Left lobe of liver (tissue), 2 donors: ENCODE measurements around the gene CRYBG1. TPM values are rescaled to one million over a fixed set of nuclear protein-coding genes. Genes with fewer than 3 reads are reported as not detected.
A peak's percentile ranks its signal among the peaks of the same experiment; 100 is the strongest.
"Not testable (repeated sequence)": the region's sequence is repeated elsewhere in the genome, so short reads cannot be mapped to it uniquely, and the experiment has no call there.

ENCODE experiments used
- ATAC-seq: fragments of 200-7000 bp; cut with Tn5 transposase; one replicate; pipeline ENCODE4 v1.9.1; 2020; ENCODE audit warnings: mild to moderate bottlenecking, moderate library complexity
- DNase-seq: peaks from one replicate; pipeline ENCODE4 v3.0.0-alpha.2; 2020; ENCODE audit warnings: low spot score
- total RNA-seq: library from RNA; stranded (reverse); gene quantifications from one replicate; pipeline ENCODE4 v1.2.1, GENCODE V29; 2021
- donor health status: DM: no; HTN: no; CAD: no; lungs with moderate emphysema.
- donor health status: DM: no; HTN: yes; CAD: no.

Gene CRYBG1
- total RNA-seq, 1 donor from 2014 or later = 7.2 TPM

DNA sequence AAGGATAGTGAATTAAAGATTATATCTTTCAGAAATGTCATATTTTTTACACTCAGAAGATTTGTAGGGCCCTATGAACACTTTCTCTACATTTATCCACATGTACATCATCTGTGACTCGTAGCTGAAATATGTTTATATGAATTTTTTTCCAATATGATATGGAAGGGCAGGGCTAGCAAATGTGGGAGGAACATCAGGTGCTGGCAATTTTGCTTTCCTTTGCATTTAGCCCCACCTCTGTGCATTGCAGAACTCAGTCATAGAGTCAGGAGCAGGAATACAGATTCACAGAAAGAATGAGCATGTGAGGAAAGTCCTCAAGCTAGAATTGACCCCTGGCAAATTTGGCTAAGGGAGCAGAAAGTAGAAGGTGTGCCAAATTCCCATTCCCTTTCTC lies 129.9 kb downstream of the CRYBG1 start:
- DNase-seq (no peak), ATAC-seq (no peak)

DNA sequence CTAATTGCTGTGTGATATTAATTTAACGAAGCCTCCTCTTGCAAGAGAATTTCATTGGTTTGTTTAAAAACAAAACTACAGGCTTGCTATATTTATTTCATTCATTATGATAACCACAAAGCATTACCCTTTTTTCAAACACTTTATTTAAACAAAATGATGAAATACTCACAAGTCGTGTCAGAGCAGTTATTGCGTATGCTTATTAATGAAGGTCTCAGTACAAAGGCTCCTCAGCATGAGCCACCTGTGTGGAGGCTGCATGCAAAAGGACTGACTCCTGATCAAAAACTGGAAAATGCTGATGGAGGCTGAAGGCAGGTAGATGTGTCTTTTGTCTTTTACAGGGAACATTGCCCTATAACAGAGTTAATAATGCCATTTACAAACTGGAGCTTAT lies 130.5 kb downstream of the CRYBG1 start:
- ATAC-seq (no peak), DNase-seq (no peak)

DNA sequence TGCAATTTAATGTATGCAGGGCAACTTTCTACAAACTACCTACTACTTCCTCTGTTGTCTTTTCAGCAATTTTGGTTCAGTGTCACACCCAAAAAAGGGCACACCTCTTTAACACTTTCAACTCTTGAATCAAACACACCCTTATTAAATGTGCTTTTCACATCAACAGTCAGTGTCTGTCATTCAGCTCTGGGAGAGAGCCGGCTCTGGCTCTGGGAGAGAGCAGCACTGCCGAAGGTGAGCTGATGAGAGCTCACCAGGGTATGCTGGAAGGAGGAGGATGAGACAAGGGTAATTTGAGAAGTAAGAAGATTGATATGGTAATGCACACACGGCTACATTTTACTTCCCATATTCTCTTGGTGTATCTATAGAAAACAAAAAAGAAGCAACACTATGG lies 134.5 kb downstream of the CRYBG1 start:
- ATAC-seq (no peak), DNase-seq (no peak)

DNA sequence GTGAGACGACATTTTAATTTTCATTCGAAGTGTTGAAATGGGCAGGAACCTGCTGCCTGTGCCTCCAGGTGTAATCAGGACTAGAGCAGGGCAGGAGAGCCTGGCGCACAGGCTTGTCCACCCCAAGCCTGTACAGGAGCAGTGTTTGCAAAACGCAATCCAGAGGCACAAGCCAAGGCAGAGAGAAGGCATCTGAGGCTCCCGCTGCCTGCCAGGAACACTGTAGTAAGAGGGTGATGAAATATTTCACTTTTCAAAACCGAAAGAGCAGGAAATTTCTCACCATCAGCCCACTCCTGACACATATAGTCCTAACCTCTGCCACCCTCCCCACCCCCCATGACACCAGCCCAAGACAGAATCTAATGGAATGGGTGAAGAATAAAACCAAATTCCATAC lies 136.3 kb downstream of the CRYBG1 start:
- ATAC-seq (peak; percentile 100), DNase-seq (peak; percentile 64)

DNA sequence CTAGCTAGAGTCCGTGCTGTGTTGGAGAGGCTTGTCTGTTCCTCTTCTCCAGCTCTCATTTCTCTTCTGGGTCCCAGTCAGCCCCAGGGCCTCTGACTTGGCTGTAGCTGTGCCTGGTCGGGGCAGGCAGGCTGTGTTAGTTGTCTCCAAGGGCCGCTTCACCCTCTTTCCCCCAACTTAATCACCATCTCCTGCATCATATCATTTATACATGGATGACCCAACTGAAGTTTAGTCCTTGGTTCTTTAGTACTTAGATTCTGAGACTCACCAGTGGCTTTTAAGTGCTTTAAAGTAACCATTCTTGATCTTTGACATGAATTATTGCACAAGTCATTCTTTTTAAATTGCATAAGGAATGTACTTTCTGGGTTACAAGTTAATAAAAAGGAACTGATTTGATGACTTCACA lies 141.4 kb downstream of the CRYBG1 start:
- DNase-seq (no peak), ATAC-seq (peak; percentile 46)

DNA sequence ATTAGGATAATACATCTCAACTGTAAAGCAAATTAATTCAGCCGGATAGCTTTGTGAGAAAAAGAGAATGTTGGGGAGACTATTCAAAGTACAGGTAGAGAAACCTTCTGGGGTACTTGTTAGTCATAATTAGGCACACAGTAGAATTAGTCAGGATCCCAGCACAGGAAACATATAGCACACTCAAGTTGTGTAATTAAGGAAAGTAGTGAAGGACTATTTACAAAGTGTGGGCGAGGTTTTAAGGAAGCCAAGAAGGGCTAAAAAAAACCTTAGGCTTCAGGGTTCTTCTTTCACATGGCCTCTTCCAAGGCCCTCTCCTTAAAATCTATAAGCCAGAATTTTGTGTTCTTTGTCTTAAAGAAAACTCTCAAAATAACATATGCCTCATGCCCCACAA lies 142.0 kb downstream of the CRYBG1 start:
- DNase-seq (no peak), ATAC-seq (no peak)

DNA sequence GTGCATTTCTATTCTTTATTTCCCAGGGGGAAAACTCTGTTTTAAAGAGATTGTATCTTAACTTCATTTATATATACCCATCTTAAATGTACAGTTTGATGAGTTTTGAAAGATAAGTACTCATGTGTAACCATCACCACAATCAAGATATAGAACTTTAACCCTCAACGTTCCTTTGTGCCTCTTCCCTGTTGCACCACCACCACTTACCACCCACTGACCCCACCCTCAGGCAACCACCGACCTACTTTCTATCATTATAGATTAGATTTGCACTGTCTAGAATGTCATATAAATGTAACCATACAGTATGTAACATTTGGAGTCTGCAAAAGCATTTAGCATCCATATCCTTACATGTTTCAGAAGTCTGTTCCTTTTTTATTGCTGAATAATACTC lies 147.8 kb downstream of the CRYBG1 start:
- no peak for DNase-seq
- ATAC-seq = no peak

DNA sequence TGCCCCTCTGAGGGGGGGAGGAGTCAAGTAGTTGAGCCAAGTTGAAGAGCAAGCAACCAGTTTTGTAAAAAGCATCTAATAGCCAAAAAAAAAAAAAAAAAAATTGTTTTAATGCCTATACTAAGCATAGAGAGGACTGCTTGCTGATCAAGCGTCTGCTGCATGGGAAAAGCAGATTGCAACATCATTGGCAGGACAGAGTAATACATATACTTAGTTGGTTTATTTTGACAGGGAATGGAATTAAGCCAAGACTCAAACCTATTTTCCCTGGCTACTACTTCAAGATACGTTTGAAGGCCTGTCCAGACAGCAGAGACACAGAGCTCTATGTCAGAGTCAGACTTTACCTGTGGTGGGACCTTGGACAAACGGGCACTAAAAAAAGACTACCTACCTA lies 148.3 kb downstream of the CRYBG1 start:
- DNase-seq (no peak), ATAC-seq (no peak)

DNA sequence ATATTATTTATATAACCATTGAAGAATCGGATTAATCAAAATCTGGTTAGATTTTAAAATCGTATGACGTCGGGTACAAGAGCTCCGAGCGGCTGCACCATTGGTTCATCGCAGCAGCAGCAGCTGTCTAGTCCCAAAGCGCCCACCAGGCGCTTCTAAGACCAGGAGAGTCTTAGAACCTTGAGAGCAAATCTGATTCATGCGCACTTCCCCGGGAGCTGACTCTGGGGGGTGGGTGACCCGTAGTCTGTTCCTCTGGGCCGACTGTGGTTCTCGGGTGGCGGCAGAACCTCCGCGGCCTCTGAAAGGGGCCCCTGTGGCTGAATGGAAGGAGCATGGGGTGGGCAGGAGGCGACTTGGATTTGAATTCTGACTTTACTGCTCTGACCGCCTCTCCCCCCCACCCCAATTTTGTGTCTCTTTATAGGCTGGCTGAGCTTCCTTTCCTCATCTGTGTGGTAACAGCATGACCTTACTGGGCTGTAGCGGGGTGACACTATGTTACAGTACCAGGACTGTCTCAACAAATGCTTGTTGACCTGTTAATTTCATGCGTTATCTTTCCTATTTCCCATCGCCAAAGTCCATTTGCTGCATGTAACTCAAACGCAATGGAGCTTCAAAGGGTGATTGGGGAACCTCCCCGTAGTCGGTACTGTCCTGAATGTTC lies 149.0 kb downstream of the CRYBG1 start:
- DNase-seq (no peak), ATAC-seq (no peak)

DNA sequence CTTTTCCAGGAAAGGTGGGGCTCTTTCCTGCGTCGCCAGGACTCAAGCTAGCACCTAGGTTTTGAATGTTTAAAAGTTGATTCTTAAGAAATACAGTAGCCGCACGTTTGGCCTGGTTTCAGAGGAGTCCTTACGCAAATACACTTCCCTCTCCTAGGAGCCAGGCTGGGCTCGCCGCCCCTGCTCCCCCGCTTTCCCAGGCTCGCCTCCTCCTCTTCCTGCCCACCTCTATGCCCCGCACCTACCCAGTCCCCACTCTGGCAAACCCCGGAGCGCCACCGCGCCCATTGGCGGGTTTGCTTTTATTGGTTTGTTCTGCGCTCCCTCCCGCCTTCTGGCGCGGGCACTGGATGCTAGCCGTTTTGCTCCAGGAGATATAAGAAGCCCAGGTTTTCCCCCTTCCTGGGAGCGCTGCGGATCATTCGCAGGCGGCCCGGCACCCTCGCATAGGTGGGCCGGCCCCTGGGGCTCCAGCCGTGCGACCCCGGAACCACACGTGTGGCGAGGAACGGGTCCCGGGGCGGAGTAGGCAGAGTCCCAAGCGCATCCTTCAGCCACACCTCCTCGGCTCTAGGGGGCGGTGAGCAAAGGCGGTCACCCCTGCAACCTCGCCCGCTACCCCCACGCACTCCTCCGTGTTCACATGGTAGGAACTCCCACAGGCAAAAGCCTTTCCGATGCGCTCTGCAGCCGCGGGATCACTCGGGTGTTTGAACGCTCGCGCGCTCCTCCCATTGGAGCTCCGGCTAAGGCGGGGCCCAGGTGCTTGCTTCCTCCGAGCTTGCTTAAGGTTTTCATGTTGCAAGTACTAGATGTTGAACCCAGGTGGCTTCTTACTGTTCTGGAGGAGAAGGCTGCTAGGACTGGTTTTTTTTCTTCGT lies 149.8 kb downstream of the CRYBG1 start:
- DNase-seq = peak; percentile 62
- peak; percentile 28 for ATAC-seq

DNA sequence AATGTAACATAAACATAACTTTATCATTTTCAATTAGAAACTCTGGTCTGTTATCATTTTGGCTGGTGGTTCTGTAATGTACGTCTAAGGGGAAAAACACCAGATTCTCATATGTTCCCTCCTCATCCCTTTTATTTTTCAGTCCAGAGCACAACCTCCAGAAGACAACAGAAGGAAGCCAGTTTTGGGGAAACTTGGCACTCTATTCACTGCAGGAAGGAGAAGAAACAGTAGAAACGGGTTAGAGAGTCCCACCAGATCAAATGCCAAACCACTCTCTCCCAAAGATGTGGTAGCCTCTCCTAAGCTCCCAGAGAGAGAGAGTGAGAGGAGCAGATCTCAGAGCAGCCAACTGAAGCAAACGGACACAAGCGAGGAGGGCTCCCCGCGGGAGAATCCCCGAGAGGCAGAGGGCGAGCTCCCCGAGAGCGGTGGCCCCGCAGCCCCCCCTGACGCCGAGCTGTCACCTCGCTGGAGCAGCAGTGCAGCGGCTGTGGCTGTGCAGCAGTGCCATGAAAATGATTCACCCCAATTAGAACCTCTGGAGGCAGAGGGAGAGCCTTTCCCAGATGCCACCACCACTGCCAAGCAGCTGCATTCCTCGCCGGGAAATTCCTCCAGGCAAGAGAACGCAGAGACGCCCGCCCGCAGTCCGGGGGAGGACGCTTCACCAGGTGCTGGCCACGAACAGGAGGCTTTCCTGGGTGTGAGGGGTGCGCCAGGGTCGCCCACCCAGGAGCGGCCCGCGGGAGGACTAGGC lies 151.0 kb downstream of the CRYBG1 start:
- DNase-seq = peak; percentile 60
- ATAC-seq = peak; percentile 32

DNA sequence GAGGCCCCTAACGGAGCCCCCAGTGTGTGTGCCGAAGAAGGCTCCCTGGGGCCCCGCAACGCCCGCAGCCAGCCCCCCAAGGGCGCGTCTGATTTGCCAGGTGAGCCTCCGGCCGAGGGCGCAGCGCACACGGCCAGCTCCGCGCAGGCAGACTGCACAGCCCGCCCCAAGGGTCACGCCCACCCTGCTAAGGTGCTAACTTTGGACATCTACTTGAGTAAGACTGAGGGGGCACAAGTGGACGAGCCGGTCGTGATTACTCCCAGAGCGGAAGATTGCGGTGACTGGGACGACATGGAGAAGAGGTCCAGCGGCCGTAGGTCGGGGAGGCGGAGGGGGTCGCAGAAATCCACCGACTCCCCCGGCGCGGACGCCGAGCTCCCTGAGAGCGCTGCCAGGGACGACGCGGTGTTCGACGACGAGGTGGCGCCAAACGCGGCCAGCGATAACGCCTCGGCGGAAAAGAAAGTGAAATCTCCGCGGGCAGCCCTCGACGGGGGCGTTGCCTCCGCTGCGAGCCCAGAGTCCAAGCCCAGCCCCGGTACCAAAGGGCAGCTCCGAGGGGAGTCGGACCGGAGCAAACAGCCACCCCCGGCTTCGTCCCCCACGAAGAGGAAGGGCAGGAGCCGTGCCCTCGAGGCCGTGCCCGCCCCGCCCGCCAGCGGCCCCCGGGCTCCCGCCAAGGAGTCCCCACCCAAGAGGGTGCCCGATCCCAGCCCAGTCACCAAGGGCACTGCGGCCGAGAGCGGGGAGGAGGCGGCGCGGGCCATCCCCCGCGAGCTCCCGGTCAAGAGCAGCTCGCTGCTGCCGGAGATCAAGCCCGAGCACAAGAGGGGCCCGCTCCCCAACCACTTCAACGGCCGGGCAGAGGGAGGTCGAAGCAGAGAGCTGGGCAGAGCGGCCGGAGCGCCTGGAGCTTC lies 151.8 kb downstream of the CRYBG1 start:
- peak; percentile 89 for ATAC-seq

DNA sequence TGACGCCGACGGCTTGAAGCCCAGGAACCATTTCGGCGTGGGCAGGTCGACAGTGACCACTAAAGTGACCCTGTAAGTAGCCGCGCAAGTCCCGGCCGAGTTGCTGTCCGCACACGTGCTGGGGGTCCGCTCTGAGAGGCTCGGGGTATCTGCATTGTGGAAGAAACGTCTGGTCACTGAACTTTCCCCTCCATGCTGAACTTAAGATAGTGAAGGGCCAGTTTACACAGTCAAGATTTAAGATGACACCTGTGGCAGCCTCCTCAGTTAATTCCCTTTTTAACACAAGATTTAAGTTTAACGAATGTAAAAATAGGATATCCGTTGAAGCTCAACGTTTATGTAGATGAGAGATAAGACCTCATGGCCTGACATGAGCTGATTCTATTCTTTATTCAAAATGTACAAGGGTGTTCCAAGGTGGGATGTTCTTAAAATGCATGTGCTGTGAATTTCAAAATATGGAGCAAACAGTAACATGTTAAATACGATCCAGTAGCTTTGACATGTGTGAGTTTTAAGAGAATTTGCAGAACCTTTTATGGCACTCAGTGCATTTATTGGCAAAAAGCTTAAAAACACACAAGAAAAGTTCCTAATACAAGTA lies 152.6 kb downstream of the CRYBG1 start:
- DNase-seq (no peak), ATAC-seq (no peak)

More for the DNA sequence above, 151.8 kb downstream of the CRYBG1 start:
- peak; percentile 92 for DNase-seq

DNA sequence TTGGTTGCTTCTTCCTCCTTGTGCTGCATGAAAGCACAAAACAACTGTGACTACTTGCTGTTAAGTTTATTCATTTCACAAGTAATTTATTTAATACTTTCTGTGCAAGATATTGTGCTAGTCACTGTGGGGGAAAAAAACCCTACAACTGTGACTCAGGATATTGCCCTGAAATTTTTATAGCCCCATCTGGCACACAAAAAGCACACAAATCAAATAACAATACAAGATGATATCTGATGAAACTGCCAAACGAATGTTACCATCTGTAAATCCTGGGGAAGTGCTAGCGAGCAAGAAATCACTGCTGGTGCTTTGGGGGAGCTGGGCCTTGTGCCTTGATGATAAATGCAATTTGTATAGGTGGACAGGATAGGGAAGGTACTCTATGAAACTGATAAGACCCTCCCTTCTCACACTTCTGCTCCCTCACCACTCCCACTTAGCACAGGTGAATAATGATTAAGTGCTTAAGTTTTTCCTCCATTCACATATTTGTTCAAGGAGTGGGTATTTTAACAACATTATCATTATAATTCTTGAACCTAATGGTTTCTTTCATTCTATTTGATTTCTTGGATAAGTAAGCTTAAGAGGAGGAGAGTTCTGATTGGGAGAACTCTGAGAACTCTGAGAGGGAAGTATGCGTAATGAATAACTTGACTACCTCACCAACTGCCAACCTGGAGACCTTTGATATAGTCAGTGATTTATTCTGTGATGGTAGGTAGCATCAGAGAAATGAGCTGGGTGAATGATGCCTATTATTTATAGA lies 153.5 kb downstream of the CRYBG1 start:
- DNase-seq (no peak), ATAC-seq (peak; percentile 27)

DNA sequence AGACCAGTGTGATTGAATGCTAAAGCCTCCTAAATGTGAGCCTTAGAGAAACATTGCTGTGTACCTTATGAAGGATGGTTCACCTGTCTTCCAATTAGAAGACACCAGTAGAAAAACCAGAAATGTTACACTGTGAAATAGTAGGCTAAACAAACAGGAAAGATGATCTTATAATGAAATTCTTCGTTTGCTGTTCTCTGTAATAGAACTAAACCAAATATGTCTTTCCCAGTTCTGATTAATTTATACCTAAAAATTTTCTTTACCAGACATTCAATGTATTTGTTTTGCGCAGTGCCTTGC lies 154.0 kb downstream of the CRYBG1 start:
- no peak for ATAC-seq
- no peak for DNase-seq

DNA sequence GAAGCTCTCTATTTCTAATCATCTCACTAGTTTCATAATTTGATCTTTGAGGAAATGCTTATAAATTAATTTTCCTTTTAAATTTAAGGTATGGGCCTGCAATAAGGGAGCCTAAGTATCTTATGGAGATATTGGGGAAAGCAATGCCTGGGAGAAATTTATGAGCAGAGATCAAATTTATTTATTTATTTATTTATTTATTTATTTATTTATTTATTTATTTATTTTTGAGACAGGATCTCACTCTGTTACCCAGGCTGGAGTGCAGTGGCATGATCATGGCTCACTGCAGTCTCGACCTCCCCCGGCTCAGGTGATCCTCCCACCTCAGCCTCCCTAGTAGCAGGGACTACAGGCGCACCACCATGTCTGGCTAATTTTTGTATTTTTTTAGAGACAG lies 155.1 kb downstream of the CRYBG1 start:
- not testable (repeated sequence) for ATAC-seq, DNase-seq

DNA sequence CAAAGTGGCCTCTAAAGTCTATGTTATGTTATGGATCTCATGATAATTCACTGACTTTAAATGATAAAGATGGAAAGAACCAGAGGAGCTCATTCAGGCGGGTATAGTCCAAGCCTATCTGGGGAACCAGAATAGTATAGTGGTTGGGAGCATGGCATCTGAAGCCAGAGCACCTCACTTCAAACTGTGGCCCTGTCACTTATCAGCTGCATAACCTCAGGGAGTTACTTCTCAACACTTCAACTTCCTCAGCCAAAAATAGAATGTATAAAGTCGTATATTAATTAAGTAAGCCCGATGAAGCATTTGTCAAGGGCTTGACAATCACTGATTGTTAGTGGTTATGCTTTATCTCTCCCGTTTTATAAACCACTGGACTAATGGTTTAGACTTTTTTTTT lies 156.1 kb downstream of the CRYBG1 start:
- DNase-seq = no peak
- ATAC-seq = no peak

DNA sequence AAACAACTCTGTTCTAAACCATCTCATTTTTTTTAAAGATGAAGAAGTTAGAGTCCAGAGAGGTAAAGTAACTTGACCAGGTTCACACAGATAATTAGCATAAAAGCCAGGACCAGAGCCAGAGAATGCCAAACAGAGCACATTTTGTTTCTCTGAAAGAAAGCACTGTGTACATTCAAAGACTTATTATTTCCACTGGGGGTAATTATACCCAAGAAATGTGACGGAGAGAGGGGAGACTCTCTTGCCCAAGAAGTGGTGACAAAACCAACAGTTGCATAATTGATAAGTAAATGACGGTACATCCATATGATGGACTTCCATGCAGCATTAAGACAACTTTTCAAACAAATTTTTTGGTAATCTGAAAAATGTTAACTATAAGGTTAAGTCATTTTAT lies 157.2 kb downstream of the CRYBG1 start:
- DNase-seq = no peak
- ATAC-seq = no peak

DNA sequence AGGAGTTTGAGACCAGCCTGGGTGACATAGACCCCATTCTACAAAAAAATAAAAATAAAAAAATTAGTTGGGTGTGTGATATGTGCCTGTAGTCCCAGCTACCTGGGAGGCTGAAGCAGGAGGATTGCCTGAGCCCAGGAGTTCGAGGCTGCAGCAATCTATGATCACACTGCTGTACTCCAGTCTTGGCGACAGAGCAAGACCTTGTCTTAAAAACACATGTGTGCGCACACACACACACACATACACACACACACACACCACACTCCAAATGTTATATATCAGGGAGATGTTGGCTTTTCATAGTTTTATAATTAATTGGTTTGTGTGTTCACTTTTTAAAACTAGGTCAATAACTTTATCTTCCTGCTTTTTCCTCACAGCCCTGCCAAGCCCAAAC lies 158.2 kb downstream of the CRYBG1 start:
- ATAC-seq (no peak), DNase-seq (no peak)
